Measurements from ENCODE around the gene E2F3.

DNA sequence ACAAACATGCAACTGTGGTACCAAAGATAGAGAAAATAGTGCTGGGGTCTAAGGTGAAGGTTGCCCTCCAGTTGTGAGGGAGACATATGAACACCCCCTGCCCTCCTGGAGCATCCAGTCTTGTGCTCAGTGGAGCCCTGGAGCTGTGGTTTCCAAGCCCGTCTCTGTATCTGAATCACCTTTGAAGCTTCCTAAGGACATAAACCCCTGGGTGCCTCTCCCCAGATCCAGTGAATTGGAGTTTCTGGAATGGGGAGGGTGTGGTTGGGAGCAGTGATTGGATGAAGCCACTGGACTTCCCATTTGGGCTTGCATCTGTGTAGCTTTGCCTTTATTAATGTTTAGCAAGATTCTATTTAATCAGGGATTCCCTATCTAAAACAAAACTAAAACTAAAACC, 22.4 kb upstream of the E2F3 start:
- TF ChIP-seq, protein P1, sequence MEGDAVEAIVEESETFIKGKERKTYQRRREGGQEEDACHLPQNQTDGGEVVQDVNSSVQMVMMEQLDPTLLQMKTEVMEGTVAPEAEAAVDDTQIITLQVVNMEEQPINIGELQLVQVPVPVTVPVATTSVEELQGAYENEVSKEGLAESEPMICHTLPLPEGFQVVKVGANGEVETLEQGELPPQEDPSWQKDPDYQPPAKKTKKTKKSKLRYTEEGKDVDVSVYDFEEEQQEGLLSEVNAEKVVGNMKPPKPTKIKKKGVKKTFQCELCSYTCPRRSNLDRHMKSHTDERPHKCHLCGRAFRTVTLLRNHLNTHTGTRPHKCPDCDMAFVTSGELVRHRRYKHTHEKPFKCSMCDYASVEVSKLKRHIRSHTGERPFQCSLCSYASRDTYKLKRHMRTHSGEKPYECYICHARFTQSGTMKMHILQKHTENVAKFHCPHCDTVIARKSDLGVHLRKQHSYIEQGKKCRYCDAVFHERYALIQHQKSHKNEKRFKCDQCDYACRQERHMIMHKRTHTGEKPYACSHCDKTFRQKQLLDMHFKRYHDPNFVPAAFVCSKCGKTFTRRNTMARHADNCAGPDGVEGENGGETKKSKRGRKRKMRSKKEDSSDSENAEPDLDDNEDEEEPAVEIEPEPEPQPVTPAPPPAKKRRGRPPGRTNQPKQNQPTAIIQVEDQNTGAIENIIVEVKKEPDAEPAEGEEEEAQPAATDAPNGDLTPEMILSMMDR (IDR thresholded peaks at IDR 0.05) = no peak
- TF ChIP-seq ZNF232 (CRISPR knock-in tag; IDR thresholded peaks at IDR 0.05) = no peak

Data from WTC11 (cell line).